ENCODE measurements around the gene RIMKLA. TPM values are rescaled to one million over a fixed set of nuclear protein-coding genes. Genes with fewer than 3 reads are reported as not detected.

RIMKLA gene
- total RNA-seq, 4 donors from 2014 or later = 0.67 to 2.6 (median 2.2) TPM

GRCh38 chr1:42450061-42450460 is 69.5 kb downstream of the RIMKLA start:
- intact Hi-C loops (cut with DNase I) = no loop called here

DNA sequence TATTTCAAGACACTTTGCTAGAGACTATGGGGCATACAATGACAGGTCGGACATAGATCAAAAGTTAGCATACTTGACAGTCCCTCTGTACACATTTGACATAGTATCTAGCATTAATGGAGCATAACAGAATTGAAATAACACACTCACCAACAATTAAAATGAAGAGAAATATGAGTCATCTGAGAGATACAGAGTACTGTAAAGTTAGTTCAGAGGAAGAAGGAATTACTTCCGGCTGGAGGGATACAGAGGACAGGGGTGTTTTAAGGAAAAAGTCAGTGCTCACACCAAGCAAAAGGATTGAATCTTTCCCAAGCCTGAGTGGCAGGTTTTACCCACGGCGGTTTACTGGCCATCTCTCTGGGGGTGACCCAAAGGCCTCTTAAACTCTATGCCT is 72.8 kb downstream of the RIMKLA start:
- intact Hi-C loops (cut with DNase I) = no loop called here
- no peak for TF ChIP-seq POLR2A (IDR thresholded peaks at IDR 0.05)
- TF ChIP-seq, protein P1, sequence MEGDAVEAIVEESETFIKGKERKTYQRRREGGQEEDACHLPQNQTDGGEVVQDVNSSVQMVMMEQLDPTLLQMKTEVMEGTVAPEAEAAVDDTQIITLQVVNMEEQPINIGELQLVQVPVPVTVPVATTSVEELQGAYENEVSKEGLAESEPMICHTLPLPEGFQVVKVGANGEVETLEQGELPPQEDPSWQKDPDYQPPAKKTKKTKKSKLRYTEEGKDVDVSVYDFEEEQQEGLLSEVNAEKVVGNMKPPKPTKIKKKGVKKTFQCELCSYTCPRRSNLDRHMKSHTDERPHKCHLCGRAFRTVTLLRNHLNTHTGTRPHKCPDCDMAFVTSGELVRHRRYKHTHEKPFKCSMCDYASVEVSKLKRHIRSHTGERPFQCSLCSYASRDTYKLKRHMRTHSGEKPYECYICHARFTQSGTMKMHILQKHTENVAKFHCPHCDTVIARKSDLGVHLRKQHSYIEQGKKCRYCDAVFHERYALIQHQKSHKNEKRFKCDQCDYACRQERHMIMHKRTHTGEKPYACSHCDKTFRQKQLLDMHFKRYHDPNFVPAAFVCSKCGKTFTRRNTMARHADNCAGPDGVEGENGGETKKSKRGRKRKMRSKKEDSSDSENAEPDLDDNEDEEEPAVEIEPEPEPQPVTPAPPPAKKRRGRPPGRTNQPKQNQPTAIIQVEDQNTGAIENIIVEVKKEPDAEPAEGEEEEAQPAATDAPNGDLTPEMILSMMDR (IDR thresholded peaks at IDR 0.05) = no peak
- H3K27ac ChIP-seq = no peak overlapping the region
- no peaks in the 10 kb centered on the region for H3K9me3 ChIP-seq
- no peak overlapping the region for H3K4me3 ChIP-seq (replicated peaks in 1 of 3)
- no peaks in the 10 kb centered on the region for H3K27me3 ChIP-seq
- no peak for DNase-seq
- no peaks in the 10 kb centered on the region for H3K36me3 ChIP-seq
- H3K4me1 ChIP-seq = peaks cover 9 to 18% of the 10 kb centered on the region in 2 donors
- WGBS, 2 donors = 83 to 88% methylated on average over 4 of the region's 4 CpGs

More at GRCh38 chr1:42450061-42450460, 69.5 kb downstream of the RIMKLA start:
- H3K27me3 ChIP-seq = no peaks in the 10 kb centered on the region
- DNase-seq = no peak
- 90 to 94% methylated on average over 1 of the region's 1 CpG for WGBS, 2 donors
- H3K27ac ChIP-seq = no peak overlapping the region
- H3K4me1 ChIP-seq = peaks cover 0 to 1% of the 10 kb centered on the region in 2 donors
- H3K9me3 ChIP-seq = no peaks in the 10 kb centered on the region
- H3K36me3 ChIP-seq = no peaks in the 10 kb centered on the region
- TF ChIP-seq, protein P1 (IDR thresholded peaks at IDR 0.05) = no peak
- TF ChIP-seq POLR2A (IDR thresholded peaks at IDR 0.05) = no peak
- H3K4me3 ChIP-seq (replicated peaks in 1 of 3) = no peak overlapping the region

DNA sequence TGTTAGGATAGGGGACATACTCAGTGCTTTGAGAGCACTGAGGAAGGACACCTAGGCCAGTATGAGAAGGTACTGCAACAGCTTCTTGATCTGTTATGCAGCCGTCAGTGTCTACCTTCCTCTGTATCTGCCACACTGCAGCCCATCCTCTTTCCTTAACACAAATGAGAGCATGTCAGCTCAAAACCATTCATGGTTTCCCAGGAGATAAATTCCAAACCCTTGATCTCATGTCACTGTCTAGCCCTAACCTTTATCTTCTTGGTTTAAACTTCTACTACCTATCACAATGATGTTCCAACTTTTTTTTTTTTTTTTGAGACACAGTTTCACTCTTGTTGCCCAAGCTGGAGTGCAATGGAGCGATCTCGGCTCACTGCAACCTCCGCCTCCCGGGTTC is 73.8 kb downstream of the RIMKLA start:
- peaks cover 9 to 18% of the 10 kb centered on the region in 2 donors for H3K4me1 ChIP-seq
- no peaks in the 10 kb centered on the region for H3K9me3 ChIP-seq
- H3K27ac ChIP-seq = no peak overlapping the region
- WGBS, 2 donors = 99% methylated on average over 5 of the region's 5 CpGs
- peaks cover under 1 to 5% of the 10 kb centered on the region in 2 donors for H3K36me3 ChIP-seq
- intact Hi-C loops (cut with DNase I) = no loop called here
- no peak overlapping the region for H3K4me3 ChIP-seq (replicated peaks in 1 of 3)
- DNase-seq = no peak
- H3K27me3 ChIP-seq = no peaks in the 10 kb centered on the region
- TF ChIP-seq POLR2A (IDR thresholded peaks at IDR 0.05) = no peak
- TF ChIP-seq, protein P1 (IDR thresholded peaks at IDR 0.05) = no peak

DNA sequence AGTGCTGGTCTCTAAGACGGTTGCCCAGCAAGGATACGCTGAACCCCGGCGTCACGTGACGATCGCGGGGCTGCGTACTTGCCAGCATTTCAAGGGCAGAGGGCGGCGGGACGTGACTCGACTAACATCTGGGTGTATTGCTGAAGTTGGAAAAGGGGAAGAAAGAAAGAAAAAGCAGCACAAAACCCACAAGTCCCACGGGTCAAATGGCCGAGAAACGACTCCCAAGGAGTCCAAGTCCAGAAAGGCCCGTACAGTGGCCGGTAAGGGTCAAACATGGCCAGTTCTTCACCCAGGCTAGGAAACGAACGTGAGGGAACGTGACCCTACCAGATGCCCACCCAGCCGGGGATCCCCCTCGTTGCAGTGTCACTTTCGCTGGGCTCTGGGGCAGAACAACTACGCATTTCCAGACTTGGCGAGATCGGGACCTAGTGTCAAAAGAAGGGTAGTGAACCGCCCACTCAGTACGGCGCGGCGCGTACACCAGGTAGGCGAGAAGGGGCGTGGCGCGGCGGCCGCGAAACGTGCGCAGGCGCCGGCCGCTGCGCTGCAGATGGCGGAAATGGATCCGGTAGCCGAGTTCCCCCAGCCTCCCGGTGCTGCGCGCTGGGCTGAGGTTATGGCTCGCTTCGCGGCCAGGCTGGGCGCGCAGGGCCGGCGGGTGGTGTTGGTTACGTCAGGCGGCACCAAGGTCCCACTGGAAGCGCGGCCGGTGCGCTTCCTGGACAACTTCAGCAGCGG is 75.6 kb downstream of the RIMKLA start, which contains the start of the genes PPCS and ZMYND12:
Gene PPCS, plus strand, starts transcription at position 534 of the 744 bp plus-strand sequence. Its CDS starts 23 bp downstream, at position 557.
Gene ZMYND12, minus strand, starts transcription at position 13 of the 744 bp plus-strand sequence. CDS start 25 bp downstream, outside the sequence.
- Histone ChIP-seq H3K4me1 (peaks cover 9 to 18% of the 10 kb centered on the region in 2 donors), H3K4me3 (replicated peaks in 1 of 3) (peak within 1 kb of the TSS; percentile 62 to 80 (median 68)), H3K27ac (peak within 1 kb of the TSS; percentile 62 to 92 (median 91)), H3K36me3 (peaks cover 3 to 11% of the 10 kb centered on the region in 2 donors), H3K9me3 (no peaks in the 10 kb centered on the region), H3K27me3 (no peaks in the 10 kb centered on the region)
- WGBS, 2 donors = 0 to 1% methylated on average over 21 to 27 of the region's 66 CpGs
- peak; percentile 90 to 91 for DNase-seq
- TF ChIP-seq POLR2A (IDR thresholded peaks at IDR 0.05) = peak in 1 of 2 donors; percentile 80
- TF ChIP-seq, protein P1 (IDR thresholded peaks at IDR 0.05) = peak in 2 of 6 experiments; percentile 32 to 54
- intact Hi-C loops (cut with DNase I) = loop anchor here (5.0 kb wide), 1 partner anchor 119 kb away; the partner anchor contains the start of gene FOXJ3

GRCh38 chr1:42456754-42457089 is 76.1 kb downstream of the RIMKLA start:
- WGBS, 2 donors = 0% methylated on average over 5 to 11 of the region's 23 CpGs
- TF ChIP-seq POLR2A (IDR thresholded peaks at IDR 0.05) = no peak
- TF ChIP-seq, protein P1 (IDR thresholded peaks at IDR 0.05) = no peak
- Histone ChIP-seq H3K36me3 (peaks cover 3 to 11% of the 10 kb centered on the region in 2 donors), H3K27me3 (no peaks in the 10 kb centered on the region), H3K27ac (peak overlapping the region; percentile 62 to 92 (median 91)), H3K9me3 (no peaks in the 10 kb centered on the region), H3K4me3 (replicated peaks in 1 of 3) (peak overlapping the region; percentile 62 to 80 (median 68)), H3K4me1 (peaks cover 9 to 18% of the 10 kb centered on the region in 2 donors)
- DNase-seq = peak; percentile 59 to 63
- intact Hi-C loops (cut with DNase I) = loop anchor here (5.0 kb wide), 1 partner anchor 119 kb away; the partner anchor contains the start of gene FOXJ3
